SU-DHL-6 (cell line): ENCODE results near the gene PNP.

Experiments used
- EZH2phosphoT487 ChIP-seq: fragments of 200-600 bp; sonication (generic), shearing (Covaris generic); conservative IDR thresholded peaks from 2 replicates; pipeline ENCODE4 v1.6.1; 2018; ENCODE audit warnings: mild to moderate bottlenecking, antibody characterized with exemption, low read length, moderate library complexity, mixed read lengths
- TF ChIP-seq, protein P1 (sequence below): fragments of 200-600 bp; sonication (generic); IDR thresholded peaks from one replicate; pipeline ENCODE4 v1.5.1; 2017; ENCODE audit warnings: antibody characterized with exemption, mild to moderate bottlenecking, low read length, moderate library complexity; ENCODE audit not compliant: insufficient read depth, poor library complexity, severe bottlenecking

DNA sequence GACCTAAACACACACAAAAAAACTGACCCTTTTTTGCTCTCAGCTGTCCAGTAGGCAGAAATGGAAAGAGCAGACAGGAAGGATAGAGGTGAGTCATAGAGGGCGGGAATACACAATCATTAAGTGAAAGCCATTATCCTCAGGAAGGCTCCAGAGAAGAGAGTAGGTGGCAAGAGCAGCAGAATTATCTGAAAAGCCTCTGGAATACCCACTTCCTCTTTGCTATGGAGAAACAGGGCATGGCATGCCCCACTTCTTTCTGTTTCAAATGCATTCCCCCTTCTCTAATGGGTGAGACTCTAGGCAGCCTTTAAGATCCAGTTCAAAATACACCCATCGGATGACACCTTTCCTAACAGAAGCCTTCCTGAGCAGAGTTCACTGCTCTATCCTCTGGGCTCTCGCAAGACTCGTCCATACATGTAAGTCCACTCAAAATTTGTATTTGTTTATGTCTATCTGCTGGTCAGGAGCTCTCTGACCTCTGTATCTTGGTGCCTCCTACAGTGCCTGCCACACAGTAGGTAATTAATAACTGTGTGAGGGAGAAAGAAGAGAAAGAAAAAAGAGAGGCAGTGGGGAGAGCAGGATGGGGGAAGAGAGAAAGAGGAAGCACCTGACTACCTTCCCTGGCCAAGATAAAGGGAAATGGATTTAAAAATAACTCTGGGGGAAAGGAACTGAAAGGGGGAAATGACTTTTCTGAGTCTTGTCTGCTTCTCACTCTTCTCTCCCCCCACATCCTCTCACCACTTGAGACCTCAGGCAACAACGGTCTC, 41.8 kb upstream of the PNP start:
- TF ChIP-seq, protein P1, sequence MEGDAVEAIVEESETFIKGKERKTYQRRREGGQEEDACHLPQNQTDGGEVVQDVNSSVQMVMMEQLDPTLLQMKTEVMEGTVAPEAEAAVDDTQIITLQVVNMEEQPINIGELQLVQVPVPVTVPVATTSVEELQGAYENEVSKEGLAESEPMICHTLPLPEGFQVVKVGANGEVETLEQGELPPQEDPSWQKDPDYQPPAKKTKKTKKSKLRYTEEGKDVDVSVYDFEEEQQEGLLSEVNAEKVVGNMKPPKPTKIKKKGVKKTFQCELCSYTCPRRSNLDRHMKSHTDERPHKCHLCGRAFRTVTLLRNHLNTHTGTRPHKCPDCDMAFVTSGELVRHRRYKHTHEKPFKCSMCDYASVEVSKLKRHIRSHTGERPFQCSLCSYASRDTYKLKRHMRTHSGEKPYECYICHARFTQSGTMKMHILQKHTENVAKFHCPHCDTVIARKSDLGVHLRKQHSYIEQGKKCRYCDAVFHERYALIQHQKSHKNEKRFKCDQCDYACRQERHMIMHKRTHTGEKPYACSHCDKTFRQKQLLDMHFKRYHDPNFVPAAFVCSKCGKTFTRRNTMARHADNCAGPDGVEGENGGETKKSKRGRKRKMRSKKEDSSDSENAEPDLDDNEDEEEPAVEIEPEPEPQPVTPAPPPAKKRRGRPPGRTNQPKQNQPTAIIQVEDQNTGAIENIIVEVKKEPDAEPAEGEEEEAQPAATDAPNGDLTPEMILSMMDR: no peak
- no peak for TF ChIP-seq EZH2phosphoT487
